PC-9 (cell line): Measurements from ENCODE around the gene CAMK2B. TPM values are rescaled to one million over a fixed set of nuclear protein-coding genes. Genes with fewer than 3 reads are reported as not detected.

ENCODE experiments used
- BruUV-seq: library from RNA; stranded (reverse); fragments of 400-500 nt; replicated peaks from 2 replicates; lab custom pipeline; 2021; lab: Mats Ljungman, UMichigan
- CTCF ChIA-PET: fragments of 300-600 bp; sonication (Branson Sonifier 250); formaldehyde crosslinking; loops from one replicate; lab custom pipeline; 2022; ENCODE audit warnings: antibody characterized with exemption; lab: Charles Lee
- POLR2A ChIA-PET: fragments of 300-600 bp; sonication (Branson Sonifier 250); formaldehyde crosslinking; loops from one replicate; lab custom pipeline; 2022; ENCODE audit warnings: antibody characterized with exemption; ENCODE audit not compliant: unreplicated experiment; lab: Charles Lee
- DNase-seq, 2 experiments: peaks; one replicate each; pipeline versions ENCODE4 v3.0.0 to v3.0.0-alpha.2; 2015 to 2022; ENCODE audit warnings: mixed read lengths in 1 of 2
- H2AFZ ChIP-seq: fragments of 200-600 bp; sonication (generic); 2 replicates; pipeline ENCODE4 v1.8.1; 2017; ENCODE audit warnings: antibody characterized with exemption
- H3F3A ChIP-seq: fragments of 200-600 bp; sonication (generic); 2 replicates; pipeline ENCODE4 v1.8.1; 2017; ENCODE audit warnings: antibody characterized with exemption, mild to moderate bottlenecking, low read depth; ENCODE audit not compliant: insufficient read depth
- H3K27ac ChIP-seq: fragments of 200-600 bp; sonication (generic); 2 replicates; pipeline ENCODE4 v1.6.1; 2016; ENCODE audit warnings: mixed run types
- H3K27me3 ChIP-seq: fragments of 200-600 bp; sonication (generic); 2 replicates; pipeline ENCODE4 v1.6.1; 2016; ENCODE audit warnings: low read depth, mixed run types; ENCODE audit not compliant: insufficient read depth
- H3K36me3 ChIP-seq: fragments of 200-600 bp; sonication (generic); 2 replicates; pipeline ENCODE4 v1.6.1; 2016; ENCODE audit warnings: low read depth, mixed run types
- H3K4me1 ChIP-seq: fragments of 200-600 bp; sonication (generic); replicated peaks from 2 replicates; pipeline ENCODE4 v1.6.1; 2016; ENCODE audit warnings: mixed run types; ENCODE audit not compliant: insufficient read depth
- H3K4me2 ChIP-seq: fragments of 200-600 bp; sonication (generic); 2 replicates; pipeline ENCODE4 v1.6.1; 2017; ENCODE audit warnings: mixed run types
- H3K4me3 ChIP-seq: fragments of 200-600 bp; sonication (generic); 2 replicates; pipeline ENCODE4 v1.6.1; 2016; ENCODE audit warnings: mixed run types
- H3K79me2 ChIP-seq: fragments of 200-600 bp; sonication (generic); 2 replicates; pipeline ENCODE4 v1.6.1; 2017; ENCODE audit warnings: low read depth, mixed run types
- H3K9me2 ChIP-seq: fragments of 200-600 bp; sonication (generic); 2 replicates; pipeline ENCODE4 v1.8.1; 2017; ENCODE audit warnings: mild to moderate bottlenecking; ENCODE audit not compliant: insufficient read depth
- H3K9me3 ChIP-seq: fragments of 200-600 bp; sonication (generic); 2 replicates; pipeline ENCODE4 v1.8.1; 2016; ENCODE audit warnings: low read depth; ENCODE audit not compliant: insufficient read depth
- H4K20me1 ChIP-seq: fragments of 200-600 bp; sonication (generic); 2 replicates; pipeline ENCODE4 v1.8.1; 2017; ENCODE audit not compliant: insufficient read depth
- EZH2 ChIP-seq: fragments of 200-600 bp; sonication (generic); IDR thresholded peaks from 2 replicates; pipeline ENCODE4 v1.8.0; 2017; ENCODE audit warnings: antibody characterized with exemption, low read depth
- intact Hi-C: fragments of 100-400 bp; cut with micrococcal nuclease; formaldehyde crosslinking; loops from one replicate; pipeline ENCODE4 v1.10.0; 2022; ENCODE audit not compliant: unreplicated experiment
- total RNA-seq: library from RNA; stranded (reverse); gene quantifications from 2 replicates; pipeline ENCODE4 v1.2.3, GENCODE V29; 2021
- TF ChIP-seq, protein P1 (sequence below): fragments of 200-600 bp; sonication (generic); conservative IDR thresholded peaks from 2 replicates; pipeline ENCODE4 v1.6.1; 2017; ENCODE audit warnings: mixed run types, antibody characterized with exemption, mild to moderate bottlenecking, moderate library complexity

CAMK2B gene
- total RNA-seq, 1 experiment from 2014 or later = 0.15 TPM

DNA sequence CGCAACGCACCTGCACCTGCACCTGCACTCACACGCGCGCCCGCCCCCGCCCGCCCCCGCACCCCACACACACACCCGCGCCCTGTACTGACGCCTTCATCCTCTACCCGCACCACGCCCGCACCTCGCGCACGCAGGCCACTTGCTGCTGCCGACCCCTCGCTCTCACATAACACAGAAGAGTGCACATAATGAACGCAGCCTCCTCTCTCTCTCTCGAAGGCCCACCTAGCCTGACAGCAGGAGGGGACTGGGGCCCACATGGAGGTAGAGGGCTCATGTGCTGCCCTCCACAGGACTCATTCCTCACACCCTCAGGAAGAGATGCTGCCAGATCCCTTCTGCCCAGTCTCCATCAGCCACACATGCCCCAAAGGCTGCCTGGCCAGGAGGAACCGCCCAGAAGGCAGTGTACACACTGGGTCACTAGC, 432 bp upstream of the CAMK2B start:
- TF ChIP-seq EZH2 = no peak
- TF ChIP-seq, protein P1, sequence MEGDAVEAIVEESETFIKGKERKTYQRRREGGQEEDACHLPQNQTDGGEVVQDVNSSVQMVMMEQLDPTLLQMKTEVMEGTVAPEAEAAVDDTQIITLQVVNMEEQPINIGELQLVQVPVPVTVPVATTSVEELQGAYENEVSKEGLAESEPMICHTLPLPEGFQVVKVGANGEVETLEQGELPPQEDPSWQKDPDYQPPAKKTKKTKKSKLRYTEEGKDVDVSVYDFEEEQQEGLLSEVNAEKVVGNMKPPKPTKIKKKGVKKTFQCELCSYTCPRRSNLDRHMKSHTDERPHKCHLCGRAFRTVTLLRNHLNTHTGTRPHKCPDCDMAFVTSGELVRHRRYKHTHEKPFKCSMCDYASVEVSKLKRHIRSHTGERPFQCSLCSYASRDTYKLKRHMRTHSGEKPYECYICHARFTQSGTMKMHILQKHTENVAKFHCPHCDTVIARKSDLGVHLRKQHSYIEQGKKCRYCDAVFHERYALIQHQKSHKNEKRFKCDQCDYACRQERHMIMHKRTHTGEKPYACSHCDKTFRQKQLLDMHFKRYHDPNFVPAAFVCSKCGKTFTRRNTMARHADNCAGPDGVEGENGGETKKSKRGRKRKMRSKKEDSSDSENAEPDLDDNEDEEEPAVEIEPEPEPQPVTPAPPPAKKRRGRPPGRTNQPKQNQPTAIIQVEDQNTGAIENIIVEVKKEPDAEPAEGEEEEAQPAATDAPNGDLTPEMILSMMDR = no peak
- DNase-seq = no peak
- no peak overlapping the region for H3K4me3 ChIP-seq
- H3K4me1 ChIP-seq = no peaks in the 10 kb centered on the region
- no peaks in the 10 kb centered on the region for H3K79me2 ChIP-seq
- peaks cover 34% of the 10 kb centered on the region for H3K27me3 ChIP-seq
- no TSS peak for BruUV-seq
- no peaks in the 10 kb centered on the region for H4K20me1 ChIP-seq
- H3F3A ChIP-seq = no peaks in the 10 kb centered on the region
- H3K9me3 ChIP-seq = no peaks in the 10 kb centered on the region
- no peaks in the 10 kb centered on the region for H3K36me3 ChIP-seq
- no peak overlapping the region for H3K4me2 ChIP-seq
- H2AFZ ChIP-seq = no peak overlapping the region
- intact Hi-C loops = no loop called here
- H3K9me2 ChIP-seq = no peaks in the 10 kb centered on the region
- POLR2A ChIA-PET = no interaction called here
- H3K27ac ChIP-seq = no peak overlapping the region
- CTCF ChIA-PET = no interaction called here

DNA sequence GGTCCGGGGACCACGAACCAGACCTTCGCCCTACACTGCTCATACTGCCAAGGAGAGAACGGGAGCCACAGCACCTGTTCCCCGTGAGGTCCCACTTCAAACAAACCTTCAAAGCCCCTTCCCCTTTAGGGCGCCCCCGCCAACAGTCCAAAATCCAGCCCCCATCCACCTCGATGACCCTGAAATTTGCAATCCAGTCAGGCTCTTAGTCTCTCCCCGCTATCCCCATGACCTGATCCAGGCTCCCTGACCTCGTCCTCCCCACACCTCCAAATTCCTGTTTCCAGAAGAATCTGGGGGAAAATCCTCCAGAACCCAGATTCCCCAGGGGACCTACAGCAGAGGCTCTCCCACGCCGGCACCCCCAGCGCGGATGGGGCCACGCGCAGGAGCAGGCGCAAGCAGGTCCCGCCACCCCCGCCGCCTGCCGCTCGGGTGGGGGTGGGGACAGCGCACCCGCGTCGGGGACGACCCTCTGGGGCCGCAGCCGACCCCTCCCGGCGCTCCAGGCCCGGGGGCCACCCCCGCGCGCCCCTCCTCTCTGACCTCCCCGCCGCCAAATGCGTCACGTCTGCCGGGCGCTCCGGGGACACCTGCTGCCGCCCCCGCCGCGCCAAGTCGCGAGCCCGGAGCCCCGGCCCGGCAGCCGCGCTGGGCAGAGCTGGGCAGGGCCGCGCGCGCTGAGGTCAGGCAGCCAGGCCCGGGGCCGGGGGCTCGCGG, 753 bp downstream of the CAMK2B start:
- H2AFZ ChIP-seq = no peak overlapping the region
- H3K27ac ChIP-seq = no peak overlapping the region
- ChIA-PET POLR2A (no interaction called here), CTCF (no interaction called here)
- no peaks in the 10 kb centered on the region for H3K9me3 ChIP-seq
- intact Hi-C loops = no loop called here
- BruUV-seq = no TSS peak
- H3K79me2 ChIP-seq = no peaks in the 10 kb centered on the region
- peaks cover 34% of the 10 kb centered on the region for H3K27me3 ChIP-seq
- H4K20me1 ChIP-seq = no peaks in the 10 kb centered on the region
- H3K4me3 ChIP-seq = no peak overlapping the region
- H3F3A ChIP-seq = no peaks in the 10 kb centered on the region
- no peaks in the 10 kb centered on the region for H3K36me3 ChIP-seq
- H3K4me1 ChIP-seq = no peaks in the 10 kb centered on the region
- DNase-seq = no peak
- H3K9me2 ChIP-seq = no peaks in the 10 kb centered on the region
- H3K4me2 ChIP-seq = no peak overlapping the region
- TF ChIP-seq, protein P1 = no peak

DNA sequence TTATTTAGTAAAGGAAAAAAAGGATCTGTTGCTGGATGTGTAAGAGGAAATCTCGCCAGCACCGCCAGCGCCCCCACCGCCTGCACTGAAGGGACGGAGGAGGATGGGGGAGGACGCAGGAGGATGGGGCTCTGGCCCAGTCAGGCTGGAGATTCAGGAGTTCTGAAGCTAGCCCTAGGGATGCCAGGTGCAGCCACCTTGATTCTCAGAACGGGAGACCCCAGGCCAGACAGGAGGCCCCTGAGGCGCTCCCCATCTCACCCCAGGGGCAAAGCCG, 1.3 kb downstream of the CAMK2B start:
- Histone ChIP-seq H3K4me3 (no peak overlapping the region), H3K27me3 (peaks cover 34% of the 10 kb centered on the region), H3K36me3 (no peaks in the 10 kb centered on the region), H3F3A (no peaks in the 10 kb centered on the region), H3K9me3 (no peaks in the 10 kb centered on the region), H3K4me1 (no peaks in the 10 kb centered on the region), H3K79me2 (no peaks in the 10 kb centered on the region), H2AFZ (no peak overlapping the region), H3K27ac (no peak overlapping the region), H3K9me2 (no peaks in the 10 kb centered on the region), H3K4me2 (no peak overlapping the region), H4K20me1 (no peaks in the 10 kb centered on the region)
- TF ChIP-seq EZH2 = no peak
- TF ChIP-seq, protein P1 = no peak
- DNase-seq = no peak
- no TSS peak for BruUV-seq
- CTCF ChIA-PET = no interaction called here
- intact Hi-C loops = no loop called here
- POLR2A ChIA-PET = no interaction called here
